Kidney epithelial cell (primary cell): Measurements from ENCODE around the gene FAM50B. TPM values are rescaled to one million over a fixed set of nuclear protein-coding genes. Genes with fewer than 3 reads are reported as not detected.
A peak's percentile ranks its signal among the peaks of the same experiment; 100 is the strongest.

Experiments
- DNase-seq: peaks from one replicate; pipeline ENCODE4 v3.0.0-alpha.2; 2010; ENCODE audit warnings: low read depth
- H3K27me3 ChIP-seq: 2 replicates; pipeline ENCODE4 v1.6.0; 2011; ENCODE audit warnings: low read length; ENCODE audit not compliant: control insufficient read depth, insufficient read depth
- H3K36me3 ChIP-seq: 2 replicates; pipeline ENCODE4 v1.5.1; 2011; ENCODE audit warnings: low read length; ENCODE audit not compliant: control insufficient read depth, insufficient read depth
- H3K4me3 ChIP-seq: 2 replicates; pipeline ENCODE4 v1.5.1; 2011; ENCODE audit warnings: low read depth, mild to moderate bottlenecking, control low read depth, low read length
- total RNA-seq: library from RNA; depleted of rRNA; stranded (reverse); fragments of >200 nt; gene quantifications from 2 replicates; pipeline ENCODE4 v1.2.3, GENCODE V29; 2015
- TF ChIP-seq, protein P1 (sequence below): IDR thresholded peaks from 2 replicates; pipeline ENCODE4 v1.5.1; 2011; ENCODE audit warnings: mild to moderate bottlenecking, moderate library complexity, low read length, control low read depth, inconsistent platforms; ENCODE audit not compliant: insufficient read depth, poor library complexity, severe bottlenecking

The FAM50B gene
- total RNA-seq, 1 donor from 2014 or later: 8.6 TPM

DNA sequence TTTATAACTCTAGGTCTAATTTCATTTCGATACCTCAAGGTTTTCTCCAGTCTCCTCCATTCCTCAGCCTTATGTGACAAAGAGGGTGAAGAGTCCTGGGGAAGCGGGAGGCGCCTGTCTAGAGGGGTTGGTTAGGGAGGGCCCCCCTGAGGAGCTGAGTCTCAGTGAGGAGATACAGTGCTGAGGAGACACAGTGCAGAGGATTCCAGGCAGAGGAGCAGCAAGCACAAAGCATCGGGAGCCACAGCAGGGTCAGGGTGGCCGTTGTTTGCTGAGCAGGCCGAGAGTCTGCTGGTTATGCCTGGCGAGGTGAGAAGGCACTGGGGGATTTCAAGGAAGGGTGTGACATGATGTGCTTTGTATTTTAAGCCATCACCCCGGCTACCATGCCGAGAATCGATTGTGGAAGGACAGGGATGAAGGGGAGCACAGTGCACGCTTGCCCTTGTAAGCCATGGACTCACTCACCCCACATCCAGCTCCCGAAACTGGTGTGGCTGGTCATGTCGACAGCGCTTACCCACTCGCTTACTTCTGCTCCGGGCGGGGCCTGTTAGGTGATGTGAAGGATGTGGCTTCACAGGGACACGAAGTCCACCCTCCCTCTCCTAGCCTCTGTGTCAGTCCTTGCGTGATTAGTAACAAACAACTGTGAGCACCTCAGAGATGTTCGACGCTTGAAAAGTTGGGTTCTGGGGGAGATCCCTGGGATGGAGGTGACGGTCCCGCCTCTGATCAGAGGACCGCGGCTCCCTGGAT, 30.2 kb downstream of the FAM50B start:
- no peak overlapping the region for H3K4me3 ChIP-seq
- H3K27me3 ChIP-seq: no peaks in the 10 kb centered on the region
- TF ChIP-seq, protein P1, sequence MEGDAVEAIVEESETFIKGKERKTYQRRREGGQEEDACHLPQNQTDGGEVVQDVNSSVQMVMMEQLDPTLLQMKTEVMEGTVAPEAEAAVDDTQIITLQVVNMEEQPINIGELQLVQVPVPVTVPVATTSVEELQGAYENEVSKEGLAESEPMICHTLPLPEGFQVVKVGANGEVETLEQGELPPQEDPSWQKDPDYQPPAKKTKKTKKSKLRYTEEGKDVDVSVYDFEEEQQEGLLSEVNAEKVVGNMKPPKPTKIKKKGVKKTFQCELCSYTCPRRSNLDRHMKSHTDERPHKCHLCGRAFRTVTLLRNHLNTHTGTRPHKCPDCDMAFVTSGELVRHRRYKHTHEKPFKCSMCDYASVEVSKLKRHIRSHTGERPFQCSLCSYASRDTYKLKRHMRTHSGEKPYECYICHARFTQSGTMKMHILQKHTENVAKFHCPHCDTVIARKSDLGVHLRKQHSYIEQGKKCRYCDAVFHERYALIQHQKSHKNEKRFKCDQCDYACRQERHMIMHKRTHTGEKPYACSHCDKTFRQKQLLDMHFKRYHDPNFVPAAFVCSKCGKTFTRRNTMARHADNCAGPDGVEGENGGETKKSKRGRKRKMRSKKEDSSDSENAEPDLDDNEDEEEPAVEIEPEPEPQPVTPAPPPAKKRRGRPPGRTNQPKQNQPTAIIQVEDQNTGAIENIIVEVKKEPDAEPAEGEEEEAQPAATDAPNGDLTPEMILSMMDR: no peak
- H3K36me3 ChIP-seq: no peaks in the 10 kb centered on the region
- no peak for DNase-seq

DNA sequence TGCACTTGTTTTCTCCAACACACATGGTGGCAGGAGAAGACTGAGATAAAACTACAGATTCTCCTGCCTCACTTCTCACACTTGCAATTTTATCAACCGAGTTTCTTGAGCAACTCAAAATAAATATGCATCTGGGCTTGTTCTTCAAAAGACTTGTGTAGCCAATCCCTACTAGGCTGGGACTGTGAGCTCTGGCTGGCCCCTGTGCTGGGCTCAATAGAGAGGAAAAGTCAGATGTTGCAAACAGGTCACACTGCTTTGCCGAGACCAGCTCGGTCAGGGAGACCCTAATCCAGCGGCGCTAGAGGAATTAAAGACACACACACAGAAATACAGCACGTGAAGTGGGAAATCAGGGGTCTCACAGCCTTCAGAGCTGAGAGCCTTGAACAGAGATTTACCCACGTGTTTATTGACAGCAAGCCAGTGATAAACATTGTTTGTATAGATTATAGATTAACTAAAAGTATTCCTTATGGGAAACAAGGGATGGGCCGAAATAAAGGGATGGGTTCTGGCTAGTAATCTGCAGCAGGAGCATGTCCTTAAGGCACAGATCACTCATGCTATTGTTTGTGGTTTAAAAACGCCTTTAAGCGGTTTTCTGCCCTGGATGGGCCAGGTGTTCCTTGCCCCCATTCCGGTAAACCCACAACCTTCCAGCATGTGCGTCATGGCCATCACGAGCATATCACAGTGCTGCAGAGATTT, 32.7 kb downstream of the FAM50B start:
- no peak for DNase-seq
- Histone ChIP-seq H3K36me3 (no peaks in the 10 kb centered on the region), H3K4me3 (no peak overlapping the region), H3K27me3 (no peaks in the 10 kb centered on the region)
- TF ChIP-seq, protein P1: no peak

DNA sequence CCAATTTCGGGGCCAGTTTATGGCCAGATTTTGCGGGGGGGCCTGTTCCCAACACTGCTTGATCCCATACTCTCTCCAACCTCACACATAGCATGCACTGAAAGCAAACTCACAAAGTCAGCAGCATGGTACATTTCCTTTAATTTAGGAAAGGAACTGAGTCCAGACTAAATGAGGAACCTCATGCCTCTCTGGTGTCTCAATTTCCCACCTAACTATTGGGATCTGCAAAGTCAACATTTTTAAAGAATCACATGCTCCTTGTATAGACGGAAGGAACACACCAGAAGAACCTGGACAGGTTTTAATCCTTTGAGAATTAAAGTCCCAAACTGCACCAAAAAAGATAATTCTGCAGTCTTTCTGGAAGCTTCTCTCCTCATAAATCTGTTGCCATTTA, 33.3 kb downstream of the FAM50B start:
- H3K27me3 ChIP-seq: no peaks in the 10 kb centered on the region
- H3K36me3 ChIP-seq: no peaks in the 10 kb centered on the region
- TF ChIP-seq, protein P1: no peak
- H3K4me3 ChIP-seq: no peak overlapping the region
- DNase-seq: no peak

DNA sequence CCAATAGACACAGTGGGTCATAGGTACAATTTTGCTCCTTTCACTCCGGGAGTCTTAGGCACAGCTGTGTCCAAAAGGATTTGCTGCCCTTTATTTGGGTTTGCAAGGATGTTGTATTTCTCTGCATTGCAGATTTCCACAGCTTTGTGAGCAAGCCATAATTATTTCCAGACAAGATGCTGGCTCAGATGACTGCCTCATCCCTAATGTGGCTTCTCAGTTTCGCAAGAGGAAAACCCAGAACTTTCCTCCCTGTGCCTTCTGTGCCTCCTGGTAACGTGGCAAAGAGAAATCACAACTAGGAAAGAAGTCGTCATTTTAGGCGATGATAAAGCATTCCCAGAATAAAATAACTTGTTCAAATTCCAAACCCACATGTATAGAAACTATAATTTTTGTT, 33.7 kb downstream of the FAM50B start:
- Histone ChIP-seq H3K36me3 (no peaks in the 10 kb centered on the region), H3K27me3 (no peaks in the 10 kb centered on the region), H3K4me3 (no peak overlapping the region)
- TF ChIP-seq, protein P1: no peak
- DNase-seq: no peak

DNA sequence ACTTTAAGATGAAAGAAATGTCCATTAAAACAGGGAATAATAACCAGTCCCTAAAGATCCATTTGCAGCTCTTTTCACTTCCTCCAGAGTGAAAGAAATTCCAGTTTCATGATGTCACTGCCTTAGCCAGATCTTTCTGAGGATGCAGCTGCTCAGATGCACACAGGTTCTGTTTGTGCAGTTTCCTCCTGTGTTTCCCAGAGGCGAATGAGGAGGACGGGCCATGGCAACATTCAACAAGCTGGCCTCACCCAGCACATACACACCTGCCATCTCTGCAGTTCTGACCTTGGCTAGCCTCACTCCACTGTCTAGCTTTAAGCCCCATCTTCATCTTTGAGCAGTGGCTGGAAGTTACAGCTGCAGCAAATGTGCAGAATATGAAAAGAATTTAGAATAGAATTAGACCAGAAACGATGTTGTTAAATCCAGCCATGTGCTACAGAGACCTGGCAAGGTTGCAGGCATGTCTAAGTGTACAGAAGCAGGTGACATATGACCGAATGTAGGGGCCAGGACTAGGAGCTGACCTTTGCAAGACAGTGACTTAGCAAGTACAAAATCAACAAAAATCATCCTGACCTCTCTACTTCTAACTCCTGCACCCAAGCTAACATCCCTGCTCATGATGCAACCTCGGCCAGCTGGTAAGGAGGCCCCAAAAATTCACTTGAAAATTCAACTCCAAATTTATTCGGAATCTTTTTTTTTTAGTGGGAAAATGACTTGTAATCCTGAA, 35.0 kb downstream of the FAM50B start:
- TF ChIP-seq, protein P1: no peak
- Histone ChIP-seq H3K4me3 (no peak overlapping the region), H3K36me3 (no peaks in the 10 kb centered on the region), H3K27me3 (no peaks in the 10 kb centered on the region)
- DNase-seq: peak; percentile 54
